Neural crest cell (in vitro differentiated cells): ENCODE results near the gene DCC. TPM values are rescaled to one million over a fixed set of nuclear protein-coding genes. Genes with fewer than 3 reads are reported as not detected.

Source experiments
- DNase-seq: peaks from one replicate; pipeline ENCODE4 v3.0.0; 2021; ENCODE audit warnings: low read depth, mixed read lengths, low spot score
- H3K27ac Mint-ChIP-seq: one replicate; pipeline ENCODE4 v1.8.0; 2021; ENCODE audit warnings: mild to moderate bottlenecking, mixed read lengths; ENCODE audit not compliant: unreplicated experiment
- H3K27me3 Mint-ChIP-seq: 2 replicates; pipeline ENCODE4 v1.8.0; 2021; ENCODE audit warnings: low read depth, mild to moderate bottlenecking, mixed read lengths
- H3K36me3 Mint-ChIP-seq: 2 replicates; pipeline ENCODE4 v1.8.0; 2021; ENCODE audit warnings: low read depth, mild to moderate bottlenecking, mixed read lengths
- H3K4me1 Mint-ChIP-seq: 2 replicates; pipeline ENCODE4 v1.8.0; 2021; ENCODE audit warnings: mixed read lengths
- H3K4me3 Mint-ChIP-seq: one replicate; pipeline ENCODE4 v1.8.0; 2021; ENCODE audit warnings: mild to moderate bottlenecking, mixed read lengths
- H3K9me3 Mint-ChIP-seq: 2 replicates; pipeline ENCODE4 v1.8.0; 2021; ENCODE audit warnings: mixed read lengths
- total RNA-seq: library from RNA; stranded (reverse); gene quantifications from 2 replicates; pipeline ENCODE4 v1.2.1, GENCODE V29; 2021
- TF ChIP-seq, protein P1 (sequence below): fragments of 200-600 bp; sonication (generic); conservative IDR thresholded peaks from 2 replicates; pipeline ENCODE4 v1.5.0; 2021; ENCODE audit warnings: antibody characterized with exemption, mild to moderate bottlenecking

Gene DCC
- total RNA-seq, 1 donor from 2014 or later, result 10.1 TPM

GRCh38 chr18:53442415-53442783, 1102.4 kb downstream of the DCC start:
- TF ChIP-seq, protein P1, sequence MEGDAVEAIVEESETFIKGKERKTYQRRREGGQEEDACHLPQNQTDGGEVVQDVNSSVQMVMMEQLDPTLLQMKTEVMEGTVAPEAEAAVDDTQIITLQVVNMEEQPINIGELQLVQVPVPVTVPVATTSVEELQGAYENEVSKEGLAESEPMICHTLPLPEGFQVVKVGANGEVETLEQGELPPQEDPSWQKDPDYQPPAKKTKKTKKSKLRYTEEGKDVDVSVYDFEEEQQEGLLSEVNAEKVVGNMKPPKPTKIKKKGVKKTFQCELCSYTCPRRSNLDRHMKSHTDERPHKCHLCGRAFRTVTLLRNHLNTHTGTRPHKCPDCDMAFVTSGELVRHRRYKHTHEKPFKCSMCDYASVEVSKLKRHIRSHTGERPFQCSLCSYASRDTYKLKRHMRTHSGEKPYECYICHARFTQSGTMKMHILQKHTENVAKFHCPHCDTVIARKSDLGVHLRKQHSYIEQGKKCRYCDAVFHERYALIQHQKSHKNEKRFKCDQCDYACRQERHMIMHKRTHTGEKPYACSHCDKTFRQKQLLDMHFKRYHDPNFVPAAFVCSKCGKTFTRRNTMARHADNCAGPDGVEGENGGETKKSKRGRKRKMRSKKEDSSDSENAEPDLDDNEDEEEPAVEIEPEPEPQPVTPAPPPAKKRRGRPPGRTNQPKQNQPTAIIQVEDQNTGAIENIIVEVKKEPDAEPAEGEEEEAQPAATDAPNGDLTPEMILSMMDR, result no peak
- H3K27ac Mint-ChIP-seq, result no peak overlapping the region
- no peak overlapping the region for H3K4me3 Mint-ChIP-seq
- DNase-seq, result no peak
- no peaks in the 10 kb centered on the region for H3K4me1 Mint-ChIP-seq
- H3K36me3 Mint-ChIP-seq, result no peaks in the 10 kb centered on the region
- H3K27me3 Mint-ChIP-seq, result no peaks in the 10 kb centered on the region
- H3K9me3 Mint-ChIP-seq, result peaks cover 9% of the 10 kb centered on the region

- peaks cover 9% of the 10 kb centered on the region for H3K9me3 Mint-ChIP-seq
- TF ChIP-seq, protein P1, result no peak
- H3K27me3 Mint-ChIP-seq, result no peaks in the 10 kb centered on the region
- no peak overlapping the region for H3K27ac Mint-ChIP-seq
- no peak for DNase-seq
- H3K36me3 Mint-ChIP-seq, result no peaks in the 10 kb centered on the region
- no peaks in the 10 kb centered on the region for H3K4me1 Mint-ChIP-seq
- no peak overlapping the region for H3K4me3 Mint-ChIP-seq
Observed at GRCh38 chr18:53443336-53443735, 1103.3 kb downstream of the DCC start.

DNA sequence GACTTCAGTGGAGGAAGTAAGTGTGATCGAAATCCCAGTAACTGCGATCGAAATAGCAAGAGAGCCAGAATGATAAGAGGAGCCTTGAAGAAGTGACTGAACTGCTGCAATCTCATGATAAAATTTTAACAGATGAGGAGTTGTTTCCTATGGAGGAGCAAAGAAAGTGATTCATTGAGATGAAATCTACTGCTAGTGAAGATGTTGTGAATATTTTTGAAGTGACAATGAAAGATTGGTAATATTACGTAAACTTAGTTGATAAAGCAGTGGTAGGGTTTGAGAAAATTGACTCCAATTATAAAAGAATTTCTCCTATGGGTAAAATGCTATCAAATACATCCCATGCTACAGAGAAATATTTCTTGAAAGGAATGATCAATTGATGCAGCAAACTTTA, 1103.8 kb downstream of the DCC start:
- Mint-ChIP-seq H3K36me3 (no peaks in the 10 kb centered on the region), H3K9me3 (peaks cover 9% of the 10 kb centered on the region), H3K27me3 (no peaks in the 10 kb centered on the region), H3K4me3 (no peak overlapping the region), H3K4me1 (no peaks in the 10 kb centered on the region), H3K27ac (no peak overlapping the region)
- TF ChIP-seq, protein P1, result no peak
- no peak for DNase-seq

GRCh38 chr18:53451902-53452301, 1111.9 kb downstream of the DCC start:
- Mint-ChIP-seq H3K4me1 (peaks cover 9% of the 10 kb centered on the region), H3K27ac (no peak overlapping the region)

DNA sequence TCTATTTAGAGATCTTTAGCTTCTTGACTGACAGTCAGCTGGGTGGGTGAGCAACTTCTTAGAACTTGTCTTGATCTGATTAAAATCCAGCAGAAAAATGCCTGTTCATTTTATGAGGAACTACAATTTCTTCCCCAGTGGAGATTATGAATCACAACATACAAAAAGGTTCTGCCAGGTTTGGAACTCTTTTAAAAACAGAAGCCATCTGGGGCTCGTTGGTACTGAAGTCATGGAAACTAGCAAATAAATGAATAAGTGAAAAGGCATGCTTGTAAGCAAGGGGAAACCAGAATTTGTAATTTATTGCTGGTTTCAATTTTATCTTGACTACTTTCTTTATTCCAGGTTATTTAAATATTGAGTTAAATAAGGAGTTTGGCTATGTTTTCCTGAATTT, 1117.1 kb downstream of the DCC start:
- H3K27me3 Mint-ChIP-seq, result no peaks in the 10 kb centered on the region
- H3K27ac Mint-ChIP-seq, result no peak overlapping the region
- peaks cover 31% of the 10 kb centered on the region for H3K4me1 Mint-ChIP-seq
- no peak for DNase-seq
- H3K4me3 Mint-ChIP-seq, result no peak overlapping the region
- H3K36me3 Mint-ChIP-seq, result peaks cover 4% of the 10 kb centered on the region
- peaks cover 4% of the 10 kb centered on the region for H3K9me3 Mint-ChIP-seq
- TF ChIP-seq, protein P1, result no peak

More at GRCh38 chr18:53451902-53452301, 1111.9 kb downstream of the DCC start:
- Mint-ChIP-seq H3K9me3 (no peaks in the 10 kb centered on the region), H3K27me3 (no peaks in the 10 kb centered on the region), H3K4me3 (no peak overlapping the region), H3K36me3 (no peaks in the 10 kb centered on the region)
- TF ChIP-seq, protein P1, result no peak
- no peak for DNase-seq

DNA sequence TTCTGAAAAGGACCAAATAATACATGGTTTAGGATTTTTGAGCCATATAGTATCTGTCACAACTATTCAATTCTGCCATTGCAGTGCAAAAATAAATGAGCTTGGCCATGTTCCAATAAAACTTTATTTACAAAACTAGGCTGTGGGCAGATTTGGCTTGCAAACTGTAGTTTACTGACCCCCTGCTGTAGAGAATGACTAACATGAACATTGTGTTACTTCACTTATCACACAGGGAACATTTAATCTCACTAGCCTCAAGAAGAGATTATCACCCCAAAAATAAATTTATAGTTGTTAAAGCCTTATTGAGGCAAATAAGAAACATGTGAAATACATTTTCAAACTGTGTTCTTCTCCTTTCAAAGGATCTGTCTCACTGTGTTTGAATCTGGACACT, 1118.3 kb downstream of the DCC start:
- H3K27ac Mint-ChIP-seq, result no peak overlapping the region
- no peak for DNase-seq
- H3K4me1 Mint-ChIP-seq, result peaks cover 31% of the 10 kb centered on the region
- H3K9me3 Mint-ChIP-seq, result peaks cover 8% of the 10 kb centered on the region
- TF ChIP-seq, protein P1, result no peak
- no peak overlapping the region for H3K4me3 Mint-ChIP-seq
- peaks cover 4% of the 10 kb centered on the region for H3K36me3 Mint-ChIP-seq
- H3K27me3 Mint-ChIP-seq, result no peaks in the 10 kb centered on the region
